GM12864 (cell line): ENCODE measurements around the gene POU2F3.

Experiments used
- DNase-seq: peaks from one replicate; pipeline ENCODE4 v3.0.0-alpha.2; 2011; ENCODE audit warnings: low read depth
- H3K4me3 ChIP-seq: 2 replicates; pipeline ENCODE4 v1.5.1; 2011; ENCODE audit warnings: mild to moderate bottlenecking, low read depth, low read length, control low read depth
- CTCF ChIP-seq: IDR thresholded peaks from 2 replicates; pipeline ENCODE4 v1.5.1; 2011; ENCODE audit warnings: low read depth, mild to moderate bottlenecking, moderate library complexity, low read length, control low read depth, inconsistent platforms; ENCODE audit errors: missing control alignments

The POU2F3 gene

GRCh38 chr11:120350637-120351036 is 110.7 kb downstream of the POU2F3 start:
- no peak for DNase-seq
- TF ChIP-seq CTCF: no peak
- H3K4me3 ChIP-seq: no peak overlapping the region

- TF ChIP-seq CTCF: no peak
- no peak for DNase-seq
- no peak overlapping the region for H3K4me3 ChIP-seq
Measured at GRCh38 chr11:120352405-120352804, 112.5 kb downstream of the POU2F3 start.

- TF ChIP-seq CTCF: no peak
Measured at GRCh38 chr11:120354068-120354467, 114.1 kb downstream of the POU2F3 start.

GRCh38 chr11:120354779-120355178 is 114.8 kb downstream of the POU2F3 start:
- no peak for TF ChIP-seq CTCF
- no peak for DNase-seq

More at GRCh38 chr11:120354068-120354467, 114.1 kb downstream of the POU2F3 start:
- no peak overlapping the region for H3K4me3 ChIP-seq
- DNase-seq: no peak

GRCh38 chr11:120357620-120358019 is 117.7 kb downstream of the POU2F3 start:
- DNase-seq: no peak
- no peak for TF ChIP-seq CTCF
- no peak overlapping the region for H3K4me3 ChIP-seq

More at GRCh38 chr11:120354779-120355178, 114.8 kb downstream of the POU2F3 start:
- H3K4me3 ChIP-seq: no peak overlapping the region

DNA sequence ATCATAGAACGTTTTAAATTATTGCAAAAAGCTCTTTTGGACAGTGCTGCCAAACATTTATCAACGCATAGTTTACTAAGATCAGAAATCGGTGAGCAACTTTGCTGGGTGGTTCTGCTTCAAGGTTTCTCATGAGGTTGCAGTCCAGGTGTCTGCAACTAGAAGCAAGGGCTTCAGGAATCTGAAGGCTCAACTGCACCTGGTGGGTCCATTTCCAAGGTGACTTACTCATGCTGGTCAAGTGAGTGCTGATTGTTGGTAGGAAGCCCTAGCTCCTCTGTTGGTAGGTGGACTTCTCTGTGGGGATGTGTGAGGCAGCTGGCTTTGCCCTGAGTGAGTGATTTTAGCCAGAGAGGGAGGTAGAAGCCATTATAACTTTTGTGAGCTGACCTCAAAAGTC is 118.8 kb downstream of the POU2F3 start:
- no peak for TF ChIP-seq CTCF
- no peak for DNase-seq
- no peak overlapping the region for H3K4me3 ChIP-seq

DNA sequence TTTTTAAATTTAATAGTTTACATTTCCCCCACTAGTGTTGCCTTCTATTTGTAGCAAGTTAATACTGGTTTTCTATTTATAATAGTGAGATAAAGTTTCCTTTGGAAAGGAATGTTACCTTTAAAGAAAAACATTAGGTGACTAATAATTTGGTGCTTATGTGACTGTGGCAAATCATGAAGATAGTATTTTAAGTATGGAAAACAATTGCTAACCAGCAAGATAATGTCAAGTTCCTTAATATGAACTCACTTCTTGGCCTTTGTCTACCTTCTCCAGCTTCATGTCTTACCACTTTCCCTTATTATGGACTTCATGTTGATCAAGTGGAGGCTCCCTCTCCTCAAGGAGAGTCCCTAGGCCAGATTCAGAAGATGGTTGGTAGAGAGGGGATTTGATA is 123.5 kb downstream of the POU2F3 start:
- no peak for DNase-seq
- no peak for TF ChIP-seq CTCF
- no peak overlapping the region for H3K4me3 ChIP-seq
